Aorta (tissue), 5 donors: ENCODE measurements around the gene AGK. TPM values are rescaled to one million over a fixed set of nuclear protein-coding genes. Genes with fewer than 3 reads are reported as not detected.

ENCODE experiments used
- ATAC-seq: fragments of 200-7000 bp; cut with Tn5 transposase; one replicate; pipeline ENCODE4 v1.9.1; 2022; ENCODE audit warnings: moderate library complexity; ENCODE audit not compliant: low FRiP score
- DNase-seq, 2 donors: peaks; one replicate each; pipeline ENCODE4 v3.0.0-alpha.2; 2020
- H3K27ac ChIP-seq, 2 donors: one replicate each; pipeline ENCODE4 v1.5.1; 2013; ENCODE audit warnings: low read length in 2 of 2, mild to moderate bottlenecking in 2 of 2, moderate library complexity in 2 of 2, control low read depth in 1 of 2, inconsistent platforms in 1 of 2, low read depth in 1 of 2
- H3K27me3 ChIP-seq, 2 donors: one replicate each; pipeline ENCODE4 v1.6.1; 2013; ENCODE audit warnings: control low read depth in 1 of 2, low read length in 1 of 2, mild to moderate bottlenecking in 1 of 2, moderate library complexity in 1 of 2; ENCODE audit not compliant: insufficient read depth in 2 of 2, control insufficient read depth in 1 of 2
- H3K36me3 ChIP-seq, 2 donors: one replicate each; pipeline ENCODE4 v1.6.1; 2013; ENCODE audit warnings: control low read depth in 1 of 2, low read length in 1 of 2, mild to moderate bottlenecking in 1 of 2; ENCODE audit not compliant: insufficient read depth in 2 of 2, control insufficient read depth in 1 of 2
- H3K4me1 ChIP-seq, 2 donors: one replicate each; pipeline ENCODE4 v1.6.1; 2013; ENCODE audit warnings: low read length in 2 of 2, control low read depth in 1 of 2, mild to moderate bottlenecking in 1 of 2, moderate library complexity in 1 of 2; ENCODE audit not compliant: insufficient read depth in 2 of 2, control insufficient read depth in 1 of 2
- H3K4me3 ChIP-seq, 2 donors: one replicate each; pipeline ENCODE4 v1.5.1; 2013; ENCODE audit warnings: low read length in 2 of 2, control low read depth in 1 of 2, mild to moderate bottlenecking in 1 of 2
- H3K9me3 ChIP-seq: one replicate; pipeline ENCODE4 v1.6.1; 2013; ENCODE audit warnings: mild to moderate bottlenecking, low read length; ENCODE audit not compliant: control insufficient read depth
- WGBS, 2 donors: extraction: QIAGEN DNeasy Blood & Tissue Kit; methylation state at CpG; one replicate each; pipeline ENCODE4 v1.1.7; 2013; 5-methylcytosine and 5-hydroxymethylcytosine counted together
- intact Hi-C, 2 donors: fragments of 100-400 bp; cut with DNase I; formaldehyde crosslinking; loops; one replicate each; pipeline versions ENCODE4 v1.14.2 to v1.15.0; 2022
- polyA plus RNA-seq, 2 donors: library from polyadenylated mRNA; stranded (reverse); fragments of 200-250 nt; gene quantifications; one replicate each; pipeline ENCODE4 v1.2.3, GENCODE V29; 2013
- total RNA-seq, 2 donors: library from RNA; stranded (reverse); fragmentation: NEBNext Ultra II Directional; extraction: Animal tissue kit (Norgen Biotek cat#: 25700); gene quantifications; one replicate each; pipeline ENCODE4 v1.2.1, GENCODE V29; 2021
- donor health status: healthy with polysubstance abuse.
- donor health status: Bipolar disorder and iron deficiency.
- donor health status: DM: no; HTN: no; CAD: no.
- donor health status: DM: no; HTN: no; CAD: no.
- donor health status: DM: yes; HTN: yes; CAD: no.

Gene AGK
- total and polyA plus RNA-seq, 4 donors, result 4.6 to 29.3 (median 16.3) TPM

DNA sequence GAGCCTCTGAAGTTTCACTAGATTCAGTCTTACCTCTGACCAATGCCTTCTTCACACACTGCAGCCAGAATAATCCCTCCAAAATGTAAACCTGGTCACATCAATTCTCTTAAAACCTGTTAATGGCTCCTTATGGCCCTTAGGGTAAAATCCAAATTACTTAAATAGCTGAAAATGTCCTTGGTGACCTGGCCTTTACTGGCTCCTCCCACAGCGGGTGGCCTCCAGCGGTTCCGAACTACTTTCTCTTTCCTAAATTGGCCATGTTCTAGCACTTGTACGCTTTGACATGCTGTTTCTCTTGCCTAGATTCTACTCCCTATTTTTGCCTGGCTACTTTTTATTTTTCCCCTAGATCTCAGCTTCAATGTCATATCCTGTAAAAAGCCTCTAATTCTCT lies 36.1 kb downstream of the AGK start:
- Histone ChIP-seq H3K27me3 (no peaks in the 10 kb centered on the region), H3K36me3 (no peaks in the 10 kb centered on the region), H3K4me3 (no peak overlapping the region), H3K27ac (no peak overlapping the region), H3K4me1 (no peaks in the 10 kb centered on the region), H3K9me3 (no peaks in the 10 kb centered on the region)
- ATAC-seq, result no peak
- intact Hi-C loops, result no loop called here
- DNase-seq, result no peak
- WGBS, 2 donors, result 95 to 97% methylated on average over 4 of the region's 4 CpGs

DNA sequence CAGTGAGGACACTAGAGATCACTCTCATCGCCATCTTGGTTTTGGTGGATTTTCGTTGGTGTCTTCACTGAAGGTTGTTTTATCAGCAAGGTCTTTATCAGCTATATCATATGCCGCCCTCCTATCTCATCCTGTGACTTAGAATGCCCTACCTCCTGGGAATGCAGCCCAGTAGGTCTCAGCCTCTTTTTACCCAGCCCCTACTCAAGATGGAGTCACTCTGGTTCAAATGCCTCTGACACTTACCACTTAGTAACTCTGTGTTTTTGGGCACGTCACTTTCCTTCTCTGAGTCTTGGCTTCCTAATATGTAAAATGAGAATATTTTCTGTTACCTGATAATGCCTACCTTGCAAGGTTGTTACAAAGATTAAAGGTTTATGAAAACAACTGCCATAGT lies 37.7 kb downstream of the AGK start:
- ATAC-seq (no peak), DNase-seq (no peak)
- no peak overlapping the region for H3K27ac ChIP-seq
- intact Hi-C loops, result no loop called here
- H3K4me3 ChIP-seq, result no peak overlapping the region
- H3K9me3 ChIP-seq, result no peaks in the 10 kb centered on the region
- H3K36me3 ChIP-seq, result no peaks in the 10 kb centered on the region
- 92 to 94% methylated on average over 4 of the region's 4 CpGs for WGBS, 2 donors
- no peaks in the 10 kb centered on the region for H3K4me1 ChIP-seq
- H3K27me3 ChIP-seq, result no peaks in the 10 kb centered on the region

- Histone ChIP-seq H3K4me1 (no peaks in the 10 kb centered on the region), H3K4me3 (no peak overlapping the region), H3K36me3 (no peaks in the 10 kb centered on the region), H3K27me3 (no peaks in the 10 kb centered on the region), H3K9me3 (no peaks in the 10 kb centered on the region), H3K27ac (no peak overlapping the region)
- no peak for DNase-seq
- intact Hi-C loops, result no loop called here
- ATAC-seq, result no peak
- 93 to 98% methylated on average over 3 of the region's 3 CpGs for WGBS, 2 donors
Observed at GRCh38 chr7:141590071-141590470, 38.9 kb downstream of the AGK start.

GRCh38 chr7:141590666-141591065 lies 39.5 kb downstream of the AGK start:
- Histone ChIP-seq H3K27me3 (no peaks in the 10 kb centered on the region), H3K9me3 (no peaks in the 10 kb centered on the region), H3K4me1 (no peaks in the 10 kb centered on the region), H3K27ac (no peak overlapping the region), H3K4me3 (no peak overlapping the region), H3K36me3 (no peaks in the 10 kb centered on the region)
- ATAC-seq (no peak), DNase-seq (no peak)
- intact Hi-C loops, result no loop called here
- 95 to 97% methylated on average over 3 of the region's 3 CpGs for WGBS, 2 donors

DNA sequence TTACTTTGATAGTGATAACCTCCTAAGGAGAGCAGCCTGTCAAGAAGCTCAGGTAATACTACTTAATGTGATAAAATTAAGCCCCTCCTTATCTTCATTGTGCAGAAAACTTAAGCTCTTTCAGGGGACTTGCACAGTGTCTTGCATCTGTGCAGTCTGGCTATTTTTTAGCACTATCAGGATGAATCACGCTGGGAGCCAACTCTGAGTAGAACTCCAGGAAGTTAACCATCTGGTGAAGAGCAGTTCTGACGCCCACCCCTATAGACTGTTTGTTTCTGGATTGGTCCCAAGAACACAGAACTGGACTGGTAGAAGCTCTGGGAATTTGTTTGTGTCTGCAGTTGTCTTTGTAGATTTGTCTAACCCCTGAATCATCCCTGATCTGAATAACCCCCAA lies 41.9 kb downstream of the AGK start:
- Histone ChIP-seq H3K9me3 (no peaks in the 10 kb centered on the region), H3K4me1 (no peaks in the 10 kb centered on the region), H3K4me3 (no peak overlapping the region), H3K36me3 (peaks cover 0 to 2% of the 10 kb centered on the region in 2 donors), H3K27me3 (no peaks in the 10 kb centered on the region), H3K27ac (no peak overlapping the region)
- WGBS, 2 donors, result 41 to 44% methylated on average over 2 of the region's 2 CpGs
- no peak for DNase-seq
- no peak for ATAC-seq
- intact Hi-C loops, result no loop called here

DNA sequence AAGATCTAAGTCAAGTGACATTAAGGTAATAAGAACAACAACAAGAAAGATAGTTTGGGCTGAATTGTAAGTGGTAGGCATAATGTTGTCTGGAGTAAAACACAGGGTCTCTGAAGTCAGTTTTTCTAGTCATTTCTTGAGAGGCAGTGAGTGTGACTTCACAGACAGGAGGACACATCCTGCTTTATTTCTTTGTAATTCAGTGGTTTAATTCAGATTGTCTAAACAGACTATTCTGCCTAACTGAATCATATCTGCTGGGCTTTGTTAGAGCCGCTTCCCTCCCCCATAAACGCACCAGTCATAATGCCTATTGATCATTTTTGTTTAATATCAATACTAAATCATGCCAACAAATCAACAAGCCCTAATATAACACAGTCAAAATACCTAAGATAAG lies 46.8 kb downstream of the AGK start:
- peaks cover 2% of the 10 kb centered on the region in 2 donors for H3K36me3 ChIP-seq
- 96% methylated on average over 2 of the region's 2 CpGs for WGBS, 2 donors
- intact Hi-C loops, result no loop called here

GRCh38 chr7:141598408-141598807 lies 47.2 kb downstream of the AGK start:
- no peak for ATAC-seq
- no peak overlapping the region for H3K27ac ChIP-seq
- intact Hi-C loops, result no loop called here
- H3K9me3 ChIP-seq, result no peaks in the 10 kb centered on the region
- WGBS, 2 donors, result 97 to 98% methylated on average over 2 of the region's 2 CpGs
- DNase-seq, result no peak
- H3K4me3 ChIP-seq, result no peak overlapping the region
- H3K36me3 ChIP-seq, result peaks cover 2% of the 10 kb centered on the region in 2 donors
- no peaks in the 10 kb centered on the region for H3K27me3 ChIP-seq
- no peaks in the 10 kb centered on the region for H3K4me1 ChIP-seq

More for the DNA sequence above, 46.8 kb downstream of the AGK start:
- no peaks in the 10 kb centered on the region for H3K27me3 ChIP-seq
- H3K4me1 ChIP-seq, result no peaks in the 10 kb centered on the region
- no peak for DNase-seq
- H3K4me3 ChIP-seq, result no peak overlapping the region
- no peaks in the 10 kb centered on the region for H3K9me3 ChIP-seq
- no peak overlapping the region for H3K27ac ChIP-seq
- ATAC-seq, result no peak

GRCh38 chr7:141600168-141601006 lies 49.2 kb downstream of the AGK start:
- ATAC-seq, result no peak
- Histone ChIP-seq H3K4me1 (no peaks in the 10 kb centered on the region), H3K9me3 (no peaks in the 10 kb centered on the region), H3K4me3 (no peak overlapping the region), H3K27ac (no peak overlapping the region), H3K36me3 (peaks cover 2% of the 10 kb centered on the region in 2 donors), H3K27me3 (no peaks in the 10 kb centered on the region)
- intact Hi-C loops, result no loop called here
- 93% methylated on average over 4 of the region's 4 CpGs for WGBS, 2 donors
- no peak for DNase-seq

- 84 to 87% methylated on average over 3 of the region's 3 CpGs for WGBS, 2 donors
- Histone ChIP-seq H3K4me3 (no peak overlapping the region), H3K27me3 (no peaks in the 10 kb centered on the region), H3K27ac (no peak overlapping the region), H3K4me1 (no peaks in the 10 kb centered on the region), H3K36me3 (peaks cover 0 to 2% of the 10 kb centered on the region in 2 donors), H3K9me3 (no peaks in the 10 kb centered on the region)
- intact Hi-C loops, result no loop called here
- ATAC-seq (no peak), DNase-seq (no peak)
Observed at GRCh38 chr7:141609576-141609975, 58.4 kb downstream of the AGK start.
